ENCODE measurements around the gene GPR37L1. TPM values are rescaled to one million over a fixed set of nuclear protein-coding genes. Genes with fewer than 3 reads are reported as not detected.

The GPR37L1 gene
- total RNA-seq, 2 experiments from 2014 or later, result 0.03 TPM; not detected in 1

- no peaks in the 10 kb centered on the region for H3K36me3 ChIP-seq (ENCODE audit: insufficient read depth, low read length)
- POLR2A ChIA-PET, result no interaction called here
- H3K9me3 ChIP-seq (ENCODE audit: low read length), result no peaks in the 10 kb centered on the region
- H3K27ac ChIP-seq (ENCODE audit: low read depth, low read length, poor library complexity, severe bottlenecking), result no peak overlapping the region
- no peaks in the 10 kb centered on the region for H3K9me2 ChIP-seq (ENCODE audit: insufficient read depth, low read length)
- no peaks in the 10 kb centered on the region for H3K4me1 ChIP-seq (ENCODE audit: insufficient read depth, low read length, poor library complexity, severe bottlenecking)
- no peak overlapping the region for H3K4me2 ChIP-seq (ENCODE audit: low read length)
- TF ChIP-seq EZH2phosphoT487 (IDR thresholded peaks at IDR 0.05; ENCODE audit: borderline replicate concordance, low read depth, low read length), result no peak
- TF ChIP-seq CTCF (conservative IDR thresholded peaks at IDR 0.05; ENCODE audit: low read length), result no peak
- H3K4me3 ChIP-seq (ENCODE audit: low read depth, low read length, poor library complexity, severe bottlenecking), result no peak overlapping the region
- CTCF ChIA-PET (ENCODE audit: unreplicated experiment), result no interaction called here
- H4K20me1 ChIP-seq (ENCODE audit: insufficient read depth, low read length), result no peaks in the 10 kb centered on the region
- no peak overlapping the region for H2AFZ ChIP-seq (ENCODE audit: low read length)
- BruUV-seq (replicated peaks), result no TSS peak
- intact Hi-C loops (cut with micrococcal nuclease; ENCODE audit: unreplicated experiment), result no loop called here
- DNase-seq (ENCODE audit: low spot score), result no peak
- H3K79me2 ChIP-seq (ENCODE audit: insufficient read depth, low read depth, low read length), result no peaks in the 10 kb centered on the region
Measured at GRCh38 chr1:202078241-202078640, 44.5 kb upstream of the GPR37L1 start.

DNA sequence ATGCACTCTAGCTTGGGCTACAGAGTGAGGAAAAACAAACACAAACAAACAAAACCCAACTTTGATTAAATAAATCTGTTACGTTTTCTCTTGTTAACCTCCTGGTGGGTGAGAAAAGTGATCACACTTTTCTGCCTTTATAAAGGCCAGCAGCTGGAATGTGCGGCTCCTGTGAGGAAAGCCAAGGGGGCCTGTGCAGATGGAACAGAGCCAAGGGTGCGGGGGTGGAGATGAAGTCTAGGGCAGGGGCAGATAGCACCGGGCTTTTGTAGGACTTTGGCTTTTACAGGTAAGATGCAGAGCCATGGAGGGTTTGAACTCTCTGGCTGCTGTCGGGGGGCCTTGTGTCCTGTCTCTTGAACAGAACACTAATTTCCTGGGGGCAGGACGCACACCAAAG lies 40.7 kb upstream of the GPR37L1 start:
- Histone ChIP-seq H3K4me1 (ENCODE audit: insufficient read depth, low read length, poor library complexity, severe bottlenecking) (no peaks in the 10 kb centered on the region), H3K36me3 (ENCODE audit: insufficient read depth, low read length) (no peaks in the 10 kb centered on the region), H3K79me2 (ENCODE audit: insufficient read depth, low read depth, low read length) (no peaks in the 10 kb centered on the region), H3K9me2 (ENCODE audit: insufficient read depth, low read length) (no peaks in the 10 kb centered on the region), H3K27ac (ENCODE audit: low read depth, low read length, poor library complexity, severe bottlenecking) (no peak overlapping the region), H4K20me1 (ENCODE audit: insufficient read depth, low read length) (no peaks in the 10 kb centered on the region), H2AFZ (ENCODE audit: low read length) (no peak overlapping the region), H3K4me3 (ENCODE audit: low read depth, low read length, poor library complexity, severe bottlenecking) (no peak overlapping the region), H3K9me3 (ENCODE audit: low read length) (no peaks in the 10 kb centered on the region), H3K4me2 (ENCODE audit: low read length) (no peak overlapping the region)
- no peak for TF ChIP-seq EZH2phosphoT487 (IDR thresholded peaks at IDR 0.05; ENCODE audit: borderline replicate concordance, low read depth, low read length)
- no peak for TF ChIP-seq CTCF (conservative IDR thresholded peaks at IDR 0.05; ENCODE audit: low read length)
- CTCF ChIA-PET (ENCODE audit: unreplicated experiment), result no interaction called here
- intact Hi-C loops (cut with micrococcal nuclease; ENCODE audit: unreplicated experiment), result no loop called here
- DNase-seq (ENCODE audit: low spot score), result no peak
- POLR2A ChIA-PET, result no interaction called here
- BruUV-seq (replicated peaks), result no TSS peak

DNA sequence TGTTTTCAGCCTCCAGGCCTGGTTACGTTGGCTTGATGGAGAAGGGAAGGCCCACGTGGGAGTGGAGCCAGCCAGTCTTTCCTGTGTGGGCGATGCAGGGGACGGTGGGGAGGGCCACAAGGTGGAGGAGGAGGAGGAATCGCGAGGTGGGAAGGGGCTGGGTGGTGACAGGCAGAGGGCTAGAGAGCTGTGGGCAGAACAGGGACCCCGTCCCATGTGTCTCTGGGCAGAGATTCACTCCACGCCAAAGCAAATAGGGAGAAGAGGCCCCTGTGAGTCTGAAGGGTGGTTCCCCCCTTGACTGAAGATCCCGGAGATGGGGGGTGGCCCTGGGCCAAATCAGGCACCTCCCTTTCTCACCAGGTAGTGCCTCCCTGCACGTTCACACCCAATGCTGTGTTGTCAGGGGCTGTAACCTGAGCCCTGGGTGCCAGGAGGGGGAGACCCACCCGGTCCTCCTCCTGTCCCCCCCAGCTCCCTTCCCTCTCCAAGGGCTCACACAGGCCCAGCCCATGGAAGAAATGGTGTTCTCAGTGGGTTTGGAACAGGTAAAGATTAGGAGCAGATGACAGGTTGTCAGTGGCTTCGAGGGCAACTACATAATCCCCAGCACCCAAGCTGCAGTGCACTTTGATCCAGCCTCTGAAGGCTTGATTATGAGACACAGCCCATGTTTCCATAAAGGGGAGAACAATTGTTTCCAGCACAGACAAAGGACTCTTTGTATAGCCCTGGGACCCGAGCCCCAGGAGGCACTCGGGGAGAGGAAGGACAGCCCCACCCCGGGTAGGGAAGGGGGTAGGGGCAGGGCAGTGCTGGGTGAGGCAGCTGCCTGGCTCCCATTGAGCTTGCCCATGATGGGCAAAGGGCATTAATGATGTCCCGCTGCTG lies 37.7 kb upstream of the GPR37L1 start:
- H3K36me3 ChIP-seq (ENCODE audit: insufficient read depth, low read length), result no peaks in the 10 kb centered on the region
- H2AFZ ChIP-seq (ENCODE audit: low read length), result no peak overlapping the region
- no TSS peak for BruUV-seq (replicated peaks)
- TF ChIP-seq CTCF (conservative IDR thresholded peaks at IDR 0.05; ENCODE audit: low read length), result no peak
- no peak for TF ChIP-seq EZH2phosphoT487 (IDR thresholded peaks at IDR 0.05; ENCODE audit: borderline replicate concordance, low read depth, low read length)
- H3K9me3 ChIP-seq (ENCODE audit: low read length), result no peaks in the 10 kb centered on the region
- H3K27ac ChIP-seq (ENCODE audit: low read depth, low read length, poor library complexity, severe bottlenecking), result no peak overlapping the region
- H3K4me1 ChIP-seq (ENCODE audit: insufficient read depth, low read length, poor library complexity, severe bottlenecking), result no peaks in the 10 kb centered on the region
- intact Hi-C loops (cut with micrococcal nuclease; ENCODE audit: unreplicated experiment), result no loop called here
- H3K4me3 ChIP-seq (ENCODE audit: low read depth, low read length, poor library complexity, severe bottlenecking), result no peak overlapping the region
- H3K79me2 ChIP-seq (ENCODE audit: insufficient read depth, low read depth, low read length), result no peaks in the 10 kb centered on the region
- H3K9me2 ChIP-seq (ENCODE audit: insufficient read depth, low read length), result no peaks in the 10 kb centered on the region
- ChIA-PET CTCF (ENCODE audit: unreplicated experiment) (no interaction called here), POLR2A (interaction anchor here (0.5 kb wide), 1 partner anchor 1863 kb away, joined by 3 read pairs; no protein-coding TSS in a partner anchor)
- no peak overlapping the region for H3K4me2 ChIP-seq (ENCODE audit: low read length)
- DNase-seq (ENCODE audit: low spot score), result no peak
- no peaks in the 10 kb centered on the region for H4K20me1 ChIP-seq (ENCODE audit: insufficient read depth, low read length)

Data from OCI-LY7 (cell line).